Measurements from ENCODE around the gene JOSD2. TPM values are rescaled to one million over a fixed set of nuclear protein-coding genes. Genes with fewer than 3 reads are reported as not detected.

The JOSD2 gene
- 22.9 and 30.0 TPM in 2 replicates for total RNA-seq

- H3K4me3 ChIP-seq (ENCODE audit: low read depth, low read length): peak within 1 kb of the TSS; percentile 95
- peak; percentile 100 for DNase-seq (ENCODE audit: low read depth)
- TF ChIP-seq CTCF (IDR thresholded peaks at IDR 0.05; ENCODE audit: insufficient read depth, low read depth, low read length): no peak
These were observed at the start of gene JOSD2 for GRCh38 chr19:50511069-50511822. Gene JOSD2 (minus strand): TSS chr19:50511191. CDS start chr19:50510431, 760 bp downstream.

- peak; percentile 43 for DNase-seq (ENCODE audit: low read depth)
- no peak for TF ChIP-seq CTCF (IDR thresholded peaks at IDR 0.05; ENCODE audit: insufficient read depth, low read depth, low read length)
- no peak overlapping the region for H3K4me3 ChIP-seq (ENCODE audit: low read depth, low read length)
These were observed 48.6 kb upstream of the JOSD2 start for GRCh38 chr19:50559636-50560035.

GRCh38 chr19:50558449-50558848 is 47.5 kb upstream of the JOSD2 start:
- H3K4me3 ChIP-seq (ENCODE audit: low read depth, low read length): no peak overlapping the region
- TF ChIP-seq CTCF (IDR thresholded peaks at IDR 0.05; ENCODE audit: insufficient read depth, low read depth, low read length): no peak
- no peak for DNase-seq (ENCODE audit: low read depth)

- H3K4me3 ChIP-seq (ENCODE audit: low read depth, low read length): no peak overlapping the region
- DNase-seq (ENCODE audit: low read depth): no peak
- no peak for TF ChIP-seq CTCF (IDR thresholded peaks at IDR 0.05; ENCODE audit: insufficient read depth, low read depth, low read length)
These were observed 47.0 kb upstream of the JOSD2 start for GRCh38 chr19:50558039-50558438.

- no peak for TF ChIP-seq CTCF (IDR thresholded peaks at IDR 0.05; ENCODE audit: insufficient read depth, low read depth, low read length)
- no peak for DNase-seq (ENCODE audit: low read depth)
- H3K4me3 ChIP-seq (ENCODE audit: low read depth, low read length): no peak overlapping the region
These were observed 46.1 kb upstream of the JOSD2 start for GRCh38 chr19:50557009-50557613.

GRCh38 chr19:50556282-50557008 is 45.5 kb upstream of the JOSD2 start:
- TF ChIP-seq CTCF (IDR thresholded peaks at IDR 0.05; ENCODE audit: insufficient read depth, low read depth, low read length): peak; percentile 80
- peak overlapping the region; percentile 57 for H3K4me3 ChIP-seq (ENCODE audit: low read depth, low read length)
- peak; percentile 55 for DNase-seq (ENCODE audit: low read depth)
